Urothelium cell line (cell line): ENCODE measurements around the gene GPATCH11.

ENCODE experiments used
- DNase-seq: peaks from one replicate; pipeline ENCODE4 v3.0.0; 2011; ENCODE audit warnings: low spot score, mixed read lengths
- FAIRE-seq: peaks from 2 replicates; lab custom pipeline; 2011; peaks lifted over from hg19 to GRCh38; lab: Jason Lieb, UNC

Gene GPATCH11

DNA sequence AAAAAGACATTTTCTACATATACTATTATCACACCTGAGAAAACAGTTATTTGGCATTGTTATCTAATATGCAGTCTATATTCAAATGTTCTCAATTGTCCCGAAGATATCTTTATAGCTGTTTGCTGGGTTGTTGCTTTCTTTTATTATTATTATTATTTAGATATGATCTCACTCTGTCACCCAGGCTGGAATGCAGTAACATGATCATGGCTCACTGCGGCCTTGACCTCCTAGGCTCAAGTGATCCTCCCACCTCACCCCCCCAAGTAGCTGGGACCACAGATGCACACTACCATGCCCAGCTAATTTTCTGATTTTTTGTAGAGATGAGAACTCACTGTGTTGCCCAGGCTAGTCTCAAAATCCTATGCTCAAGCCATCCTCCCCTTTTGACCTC lies 19.9 kb downstream of the GPATCH11 start:
- DNase-seq (no peak), FAIRE-seq (no peak)

GRCh38 chr2:37105150-37105549 lies 20.8 kb downstream of the GPATCH11 start:
- no peak for FAIRE-seq
- no peak for DNase-seq

- DNase-seq (no peak), FAIRE-seq (no peak)
Measured at GRCh38 chr2:37109523-37109922, 25.2 kb downstream of the GPATCH11 start.

DNA sequence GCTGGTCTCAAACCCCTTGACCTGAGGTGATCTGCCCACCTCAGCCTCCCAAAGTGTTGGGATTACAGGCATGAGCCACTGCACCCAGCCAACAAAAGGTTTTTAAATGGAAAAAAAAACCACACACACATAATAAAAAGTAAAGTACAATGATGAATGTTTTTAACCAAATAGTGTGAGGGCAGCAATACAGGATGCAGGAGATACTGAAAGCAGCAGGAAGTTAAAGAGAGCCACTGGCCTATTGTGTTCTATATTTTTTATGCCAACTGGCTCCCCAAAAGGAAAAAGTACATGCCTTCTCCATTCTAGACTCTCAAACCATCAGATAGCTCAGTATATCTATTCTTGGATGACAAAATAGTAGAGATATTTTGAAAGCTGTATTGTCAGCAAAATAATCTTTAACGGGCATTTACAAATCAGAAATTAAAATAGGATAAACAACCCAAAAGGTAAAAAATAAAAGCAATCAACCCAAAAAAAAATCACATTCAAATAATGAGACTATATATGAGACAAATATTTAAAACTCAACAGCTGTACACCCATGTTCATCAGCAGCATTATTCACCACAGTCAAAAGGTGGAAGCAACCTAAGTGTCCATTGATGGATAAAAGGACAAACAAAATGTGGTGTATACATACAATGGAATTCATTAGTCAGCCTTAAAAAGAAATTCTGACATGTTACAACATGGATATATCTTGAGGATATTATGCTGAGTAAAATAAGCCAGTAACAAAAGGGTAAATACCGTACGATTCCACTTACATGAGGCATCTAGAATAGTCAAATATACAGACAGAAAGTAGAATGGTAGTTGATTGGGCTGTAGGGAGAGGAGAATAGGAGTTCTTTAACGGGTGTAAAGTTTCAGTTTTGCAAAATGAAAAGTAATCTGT lies 26.2 kb downstream of the GPATCH11 start:
- FAIRE-seq (no peak), DNase-seq (no peak)

GRCh38 chr2:37111958-37112357 lies 27.6 kb downstream of the GPATCH11 start:
- no peak for FAIRE-seq
- DNase-seq, result no peak

- no peak for DNase-seq
- FAIRE-seq, result no peak
Measured at GRCh38 chr2:37117566-37117965, 33.2 kb downstream of the GPATCH11 start.

DNA sequence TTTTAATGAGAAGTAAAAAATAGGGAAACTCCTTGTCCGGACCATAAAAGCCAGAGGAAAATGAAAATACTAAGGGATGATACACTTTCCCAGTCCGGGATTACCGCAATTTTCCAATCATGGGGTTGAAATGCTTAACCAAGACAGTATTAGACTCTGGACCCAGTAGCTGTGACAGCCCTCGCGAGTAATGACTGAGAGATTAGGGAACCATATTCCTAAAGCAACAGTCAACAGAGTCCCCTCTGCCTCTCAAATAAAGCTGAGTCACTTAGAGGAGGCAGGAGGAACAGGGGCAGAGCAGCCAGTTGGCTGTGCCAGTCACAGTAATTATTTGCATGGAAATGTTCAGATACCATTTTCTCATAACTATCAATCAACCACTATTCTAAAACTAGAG lies 34.8 kb downstream of the GPATCH11 start:
- no peak for FAIRE-seq
- DNase-seq, result no peak

DNA sequence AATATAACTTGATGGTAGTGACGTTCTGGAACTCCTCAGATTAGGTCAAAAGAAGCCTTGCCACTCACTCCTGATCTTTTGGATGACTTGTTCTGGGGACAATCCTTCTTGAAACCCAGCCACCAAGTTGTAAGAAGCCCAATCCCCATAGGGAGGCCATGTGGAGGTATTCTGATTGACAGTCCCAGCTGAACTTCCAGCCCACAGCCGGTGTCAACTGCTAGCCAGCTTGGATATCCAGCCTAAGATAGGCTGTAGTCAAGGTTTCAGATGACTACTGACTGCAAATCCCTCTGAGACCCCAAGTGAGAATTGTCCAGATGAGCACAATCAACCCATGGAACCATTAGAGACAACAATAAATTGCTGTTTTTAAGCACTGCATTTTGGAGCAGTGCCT lies 41.1 kb downstream of the GPATCH11 start:
- DNase-seq, result no peak
- no peak for FAIRE-seq

DNA sequence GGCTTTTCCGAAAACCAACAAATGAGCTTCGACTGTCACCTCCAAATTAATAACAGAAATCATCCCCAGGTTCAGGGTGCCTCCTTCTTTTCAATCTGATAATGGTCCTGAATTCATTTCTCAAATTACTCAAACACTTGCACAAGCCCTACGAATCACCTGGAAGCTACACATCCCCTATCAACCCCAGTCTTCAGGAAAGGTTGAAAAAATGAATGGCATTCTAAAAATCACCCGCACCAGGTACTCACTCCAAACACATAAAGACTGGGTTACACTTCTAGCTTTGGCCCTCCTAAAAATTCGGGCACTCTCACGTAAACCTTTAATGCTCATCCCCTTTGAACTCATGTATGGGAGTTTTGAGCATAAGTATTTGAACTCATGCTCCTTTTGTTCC lies 48.6 kb downstream of the GPATCH11 start:
- no peak for FAIRE-seq
- DNase-seq, result no peak

DNA sequence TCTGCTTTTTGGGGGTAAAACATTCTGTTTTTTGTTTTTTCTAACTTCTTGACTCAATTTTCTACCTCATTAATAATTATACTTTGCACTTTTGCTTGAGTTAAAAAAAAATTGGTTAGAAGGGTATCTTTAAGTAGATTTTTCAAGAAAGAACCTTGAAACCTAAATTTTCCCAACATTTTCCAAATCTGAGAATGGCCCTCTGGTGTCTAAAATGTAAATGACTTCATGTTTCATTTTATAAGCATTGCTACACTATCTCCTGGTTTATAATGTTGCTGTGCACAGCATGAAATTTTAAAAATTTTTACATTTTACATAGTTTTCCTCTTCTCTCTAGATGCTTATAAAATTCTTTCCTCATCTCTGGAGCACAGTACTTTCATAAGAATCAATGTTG lies 58.2 kb downstream of the GPATCH11 start:
- no peak for DNase-seq

DNA sequence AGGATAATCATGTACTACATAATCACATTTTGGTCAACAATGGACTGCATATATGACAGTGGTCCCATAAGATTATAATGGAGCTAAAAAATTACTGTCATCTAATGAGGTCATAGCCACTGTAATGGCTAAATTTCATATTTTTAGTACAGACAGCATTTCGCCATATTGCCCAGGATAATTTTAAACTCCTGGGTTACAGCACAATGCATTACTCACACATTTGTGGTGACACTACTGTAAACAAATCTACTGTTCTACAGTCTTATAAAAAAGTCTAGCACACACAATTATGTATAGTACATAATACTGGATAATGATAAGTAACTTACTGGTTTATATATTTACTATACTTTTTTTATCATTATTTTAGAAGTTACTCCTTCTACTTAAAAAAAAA lies 59.7 kb downstream of the GPATCH11 start:
- FAIRE-seq (no peak), DNase-seq (no peak)

More for the DNA sequence above, 58.2 kb downstream of the GPATCH11 start:
- no peak for FAIRE-seq

GRCh38 chr2:37146062-37146461 lies 61.7 kb downstream of the GPATCH11 start:
- no peak for FAIRE-seq

GRCh38 chr2:37148325-37148724 lies 64.0 kb downstream of the GPATCH11 start:
- no peak for DNase-seq
- no peak for FAIRE-seq

More at GRCh38 chr2:37146062-37146461, 61.7 kb downstream of the GPATCH11 start:
- DNase-seq, result no peak
